Left cardiac atrium (tissue), 4 donors: ENCODE results near the gene PSD4. TPM values are rescaled to one million over a fixed set of nuclear protein-coding genes. Genes with fewer than 3 reads are reported as not detected.

Experiments
- ATAC-seq, 2 donors: fragments of 200-7000 bp; cut with Tn5 transposase; one replicate each; pipeline ENCODE4 v1.9.1; 2020; ENCODE audit warnings: mild to moderate bottlenecking in 2 of 2, moderate library complexity in 2 of 2
- DNase-seq: peaks from one replicate; pipeline ENCODE4 v3.0.0-alpha.2; 2020
- intact Hi-C, 2 donors: fragments of 100-400 bp; cut with DNase I; formaldehyde crosslinking; loops; one replicate each; pipeline versions ENCODE4 v1.14.1 to v1.15.1; 2022 to 2023
- total RNA-seq, 2 donors: library from RNA; stranded (reverse); fragmentation: NEBNext Ultra II Directional; extraction: Animal tissue kit (Norgen Biotek cat#: 25700); gene quantifications; one replicate each; pipeline ENCODE4 v1.2.1, GENCODE V29; 2021
- donor health status: DM: no; HTN: yes; CAD: no.
- donor health status: DM: no; HTN: yes; CAD: no; lungs with severe emphysema.
- donor health status: DM: yes; HTN: yes; CAD: no.
- donor health status: Dilated cardiomyopathy.

The PSD4 gene
- total RNA-seq, 2 donors from 2014 or later = 4.1 to 4.4 TPM

GRCh38 chr2:113240915-113241911, 67.4 kb downstream of the PSD4 start:
- intact Hi-C loops = no loop called here
- ATAC-seq (peak; percentile 64 to 95), DNase-seq (peak; percentile 86)

GRCh38 chr2:113242327-113242726, 68.6 kb downstream of the PSD4 start:
- ATAC-seq = no peak
- intact Hi-C loops = no loop called here
- DNase-seq = no peak

GRCh38 chr2:113245276-113245711, 71.5 kb downstream of the PSD4 start:
- intact Hi-C loops = loop anchor here (5.0 kb wide), 3 partner anchors 43 to 127 kb away; no protein-coding TSS in a partner anchor
- no peak for DNase-seq
- no peak for ATAC-seq

DNA sequence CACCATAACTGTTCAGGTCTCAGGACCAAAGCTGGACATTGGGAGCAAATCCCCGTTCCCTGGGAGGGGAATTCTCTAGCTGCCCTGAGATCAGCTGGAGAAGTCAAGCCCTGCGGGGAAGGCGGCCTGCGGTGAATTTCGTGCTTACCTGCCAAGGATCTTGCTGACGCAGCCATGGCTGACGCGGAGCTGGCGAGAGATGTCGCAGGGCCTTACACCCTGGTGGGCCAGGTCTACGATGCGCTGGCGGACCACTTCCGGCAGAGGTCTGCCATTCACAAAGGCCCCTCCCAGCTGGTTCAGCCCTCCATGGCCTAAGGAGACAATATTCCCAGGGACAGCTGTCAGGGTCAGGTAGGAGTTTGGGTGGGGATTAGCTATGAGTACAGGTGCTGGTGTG, 72.8 kb downstream of the PSD4 start:
- DNase-seq (no peak), ATAC-seq (no peak)
- intact Hi-C loops = loop anchor here (2.0 to 5.0 kb wide), 4 partner anchors 42 to 126 kb away; no protein-coding TSS in a partner anchor

DNA sequence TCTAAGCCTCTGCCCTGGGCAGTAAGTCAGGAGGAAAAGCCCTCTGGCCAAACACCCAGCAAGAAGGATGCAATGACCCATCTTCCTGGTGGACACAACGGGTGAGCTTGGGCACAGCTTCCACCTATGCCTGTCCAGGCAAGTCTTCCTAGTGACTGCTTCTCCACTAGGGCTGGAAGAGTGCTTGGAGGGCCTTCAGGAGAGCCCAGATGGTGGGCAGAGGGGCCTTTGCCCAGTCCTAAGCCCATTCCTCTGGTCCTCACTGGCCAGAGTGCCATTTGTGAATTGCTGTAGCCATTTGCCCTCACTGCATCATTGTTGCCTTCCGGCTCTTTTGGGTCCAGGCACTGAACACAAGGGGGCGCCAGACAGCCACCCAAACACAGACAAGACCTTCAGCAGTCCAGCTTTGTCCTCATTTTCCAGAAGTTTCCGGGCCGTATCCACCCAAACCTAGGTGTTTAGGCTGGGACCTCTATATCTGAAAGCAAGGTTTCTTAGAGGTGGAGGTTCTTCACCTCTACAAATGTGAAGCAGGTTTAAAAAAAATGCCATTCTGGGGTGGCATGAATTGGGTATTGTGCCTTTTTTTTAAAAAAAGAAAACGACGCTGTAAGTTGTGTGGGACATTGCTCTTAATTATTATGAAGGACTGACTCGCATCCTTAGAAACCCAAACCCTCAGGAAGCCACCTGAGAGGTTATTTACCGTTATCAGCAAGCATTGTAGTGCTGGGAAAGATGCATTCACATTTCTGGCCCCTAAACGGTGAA, 75.4 kb downstream of the PSD4 start:
- ATAC-seq = peak; percentile 76 to 78
- peak; percentile 81 for DNase-seq
- intact Hi-C loops = loop anchor here (1.0 to 5.0 kb wide), 4 partner anchors 47 to 123 kb away; no protein-coding TSS in a partner anchor

GRCh38 chr2:113251118-113251517, 77.3 kb downstream of the PSD4 start:
- no peak for DNase-seq
- intact Hi-C loops = no loop called here
- no peak for ATAC-seq

GRCh38 chr2:113252047-113252590, 78.3 kb downstream of the PSD4 start:
- ATAC-seq = peak; percentile 35 to 51
- intact Hi-C loops = no loop called here

DNA sequence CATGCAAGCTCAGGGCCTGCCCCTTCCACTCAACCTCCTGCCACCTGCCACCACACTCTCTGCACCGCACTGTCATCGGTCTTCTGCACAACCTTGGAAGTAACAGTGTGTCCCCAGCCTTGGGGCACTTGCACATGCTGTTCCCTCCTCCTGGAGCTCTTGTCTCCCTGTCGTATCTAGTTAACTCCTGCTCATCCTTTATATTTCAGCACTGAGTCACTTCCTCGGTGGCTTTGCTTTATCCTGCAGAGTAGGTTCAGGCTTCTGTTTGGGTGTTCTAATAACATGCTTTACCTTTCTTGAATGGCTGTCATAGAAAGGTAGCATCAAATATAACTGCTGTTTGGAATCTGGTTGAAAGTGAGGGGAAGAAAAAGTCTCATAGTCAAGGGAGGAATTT, 79.7 kb downstream of the PSD4 start:
- DNase-seq (no peak), ATAC-seq (no peak)
- intact Hi-C loops = no loop called here

More at GRCh38 chr2:113252047-113252590, 78.3 kb downstream of the PSD4 start:
- DNase-seq = no peak

GRCh38 chr2:113255140-113256070, 81.6 kb downstream of the PSD4 start:
- ATAC-seq (no peak), DNase-seq (no peak)
- intact Hi-C loops = no loop called here

GRCh38 chr2:113257516-113258264, 83.9 kb downstream of the PSD4 start:
- ATAC-seq (peak; percentile 43 to 70), DNase-seq (no peak)
- intact Hi-C loops = no loop called here

GRCh38 chr2:113258471-113259147, 84.8 kb downstream of the PSD4 start:
- ATAC-seq = no peak
- DNase-seq = no peak
- intact Hi-C loops = no loop called here

Other genes starting within 250 kb of the PSD4 start
- not detected for gene IL36G, start 196.0 kb upstream of the PSD4 start, total RNA-seq
- not detected for gene IL36A, start 168.5 kb upstream of the PSD4 start, total RNA-seq
- gene IL36B, start 121.1 kb upstream of the PSD4 start, total RNA-seq = not detected
- not detected for gene IL36RN, start 114.8 kb upstream of the PSD4 start, total RNA-seq
- gene IL1F10, start 106.0 kb upstream of the PSD4 start, total RNA-seq = not detected
- 1 to 10 TPM in 1 of 2 donors, under 1 TPM in 1; 0.60 to 1.5 TPM for gene IL1RN, start 46.4 kb upstream of the PSD4 start, total RNA-seq
- 1 to 10 TPM in 1 of 2 donors, under 1 TPM in 1; 0.13 to 1.9 TPM for gene PAX8, start 105.0 kb downstream of the PSD4 start, total RNA-seq